ENCODE results near the gene FKBP14. TPM values are rescaled to one million over a fixed set of nuclear protein-coding genes. Genes with fewer than 3 reads are reported as not detected.

FKBP14 gene
- total and polyA plus RNA-seq, 9 of the 15 experiments (the other 6 are each of a cell fraction or from before 2014, with no cell fraction given) = 5.3 to 27.9 (median 14.3) TPM

- ChIA-PET POLR2A (interaction anchor here (0.6 to 0.7 kb wide), 2 partner anchors 14 to 117 kb away, joined by 3 to 4 read pairs; no protein-coding TSS in a partner anchor), CTCF (ENCODE audit: low intra/inter-chr PET ratio) (no interaction called here)
- BruUV-seq (replicated peaks) = no TSS peak
- TF ChIP-seq ZNF232 (CRISPR knock-in tag; IDR thresholded peaks at IDR 0.05) (no peak), MAFF (IDR thresholded peaks at IDR 0.05; ENCODE audit: low read length) (peak; percentile 90), TAF7 (tag; IDR thresholded peaks at IDR 0.05) (no peak), POLR3A (IDR thresholded peaks at IDR 0.05; ENCODE audit: borderline replicate concordance, extremely low read depth, insufficient read depth, insufficient read length) (no peak), MAFG (tag; conservative IDR thresholded peaks at IDR 0.05) (peak; percentile 83), MAFK (IDR thresholded peaks at IDR 0.05; ENCODE audit: low read length) (peak; percentile 91), ZNF316 (IDR thresholded peaks at IDR 0.05) (peak; percentile 92), E2F5 (CRISPR knock-in tag; IDR thresholded peaks at IDR 0.05) (no peak), C11orf30 (IDR thresholded peaks at IDR 0.05; ENCODE audit: low read depth) (peak; percentile 77)
- Histone ChIP-seq H3K79me2 (ENCODE audit: control insufficient read depth, insufficient read depth, low read length) (no peaks in the 10 kb centered on the region), H3K9me1 (ENCODE audit: control insufficient read depth, insufficient read depth, low read length) (no peaks in the 10 kb centered on the region), H3K27ac (ENCODE audit: extremely low read depth, low read depth, low read length) (no peak overlapping the region), H3K36me3 (ENCODE audit: control insufficient read depth, insufficient read depth, low read length) (no peaks in the 10 kb centered on the region), H3K9me3 (replicated peaks; ENCODE audit: control insufficient read depth, insufficient read depth, low read depth, low read length) (no peaks in the 10 kb centered on the region), H2AFZ (ENCODE audit: low read depth, low read length) (no peak overlapping the region), H3K4me1 (replicated peaks in 1 of 2; ENCODE audit: control insufficient read depth in 2 of 2, insufficient read depth in 2 of 2, low read length in 2 of 2) (no peaks in the 10 kb centered on the region), H3K4me3 (no peak overlapping the region), H3K9ac (ENCODE audit: insufficient read depth in 1 of 2, low read depth in 2 of 2, low read length in 2 of 2) (no peak overlapping the region), H3K4me2 (ENCODE audit: insufficient read depth, low read length) (no peak overlapping the region), H3K27me3 (ENCODE audit: control insufficient read depth in 2 of 2, insufficient read depth in 2 of 2, low read length in 2 of 2) (peaks cover 4 to 7% of the 10 kb centered on the region in 2 experiments; a peak in 3 of 5 replicates), H4K20me1 (replicated peaks; ENCODE audit: control insufficient read depth, insufficient read depth, low read length) (no peaks in the 10 kb centered on the region)
- in situ Hi-C loops (cut with MboI) (no loop called here), intact Hi-C loops (cut with micrococcal nuclease) (no loop called here)
- FAIRE-seq (no peak), DNase-seq (ENCODE audit: extremely low read depth in 1 of 4, low spot score in 3 of 4) (no peak), ATAC-seq (no peak)
- 0% methylated on average over 5 of the region's 5 CpGs for WGBS (ENCODE audit: insufficient coverage, low coverage, missing lambda C conversion rate)
Observed at GRCh38 chr7:29971566-29972314, 54.8 kb downstream of the FKBP14 start.
